ENCODE measurements around the gene STPG1. TPM values are rescaled to one million over a fixed set of nuclear protein-coding genes. Genes with fewer than 3 reads are reported as not detected.
A peak's percentile ranks its signal among the peaks of the same experiment; 100 is the strongest.

STPG1 gene
- total RNA-seq, 1 donor from 2014 or later: 4.2 TPM

- no peak for TF ChIP-seq POLR2A (IDR thresholded peaks at IDR 0.05)
- no peak for TF ChIP-seq POLR2AphosphoS5 (IDR thresholded peaks at IDR 0.05; ENCODE audit: insufficient read depth in 1 of 2, low read depth in 1 of 2)
- TF ChIP-seq CTCF (IDR thresholded peaks at IDR 0.05): no peak
- DNase-seq (ENCODE audit: extremely low spot score in 2 of 2): no peak
- no peaks in the 10 kb centered on the region for H3K9me3 ChIP-seq
- H3K4me1 ChIP-seq: peaks cover 19% of the 10 kb centered on the region
- no peaks in the 10 kb centered on the region for H3K36me3 ChIP-seq
- H3K4me3 ChIP-seq: no peak overlapping the region
- H3K27me3 ChIP-seq: no peaks in the 10 kb centered on the region
- intact Hi-C loops (cut with DNase I): no loop called here
- no peak overlapping the region for H3K27ac ChIP-seq
Observed at GRCh38 chr1:24315391-24315790, 98.2 kb downstream of the STPG1 start.

- Histone ChIP-seq H3K9me3 (no peaks in the 10 kb centered on the region), H3K36me3 (no peaks in the 10 kb centered on the region), H3K27me3 (no peaks in the 10 kb centered on the region), H3K27ac (no peak overlapping the region), H3K4me1 (no peaks in the 10 kb centered on the region), H3K4me3 (no peak overlapping the region)
- intact Hi-C loops (cut with DNase I): no loop called here
- TF ChIP-seq POLR2A (IDR thresholded peaks at IDR 0.05) (no peak), CTCF (IDR thresholded peaks at IDR 0.05) (no peak), POLR2AphosphoS5 (IDR thresholded peaks at IDR 0.05; ENCODE audit: insufficient read depth in 1 of 2, low read depth in 1 of 2) (no peak)
- DNase-seq (ENCODE audit: extremely low spot score in 2 of 2): no peak
Observed at GRCh38 chr1:24311741-24312140, 101.8 kb downstream of the STPG1 start.

- Histone ChIP-seq H3K4me1 (no peaks in the 10 kb centered on the region), H3K9me3 (no peaks in the 10 kb centered on the region), H3K4me3 (no peak overlapping the region), H3K36me3 (no peaks in the 10 kb centered on the region), H3K27me3 (no peaks in the 10 kb centered on the region), H3K27ac (no peak overlapping the region)
- intact Hi-C loops (cut with DNase I): no loop called here
- DNase-seq (ENCODE audit: extremely low spot score in 2 of 2): no peak
- TF ChIP-seq POLR2AphosphoS5 (IDR thresholded peaks at IDR 0.05; ENCODE audit: insufficient read depth in 1 of 2, low read depth in 1 of 2) (no peak), CTCF (IDR thresholded peaks at IDR 0.05) (no peak), POLR2A (IDR thresholded peaks at IDR 0.05) (no peak)
Observed at GRCh38 chr1:24311234-24311633, 102.3 kb downstream of the STPG1 start.

- Histone ChIP-seq H3K36me3 (no peaks in the 10 kb centered on the region), H3K4me3 (no peak overlapping the region), H3K27ac (no peak overlapping the region), H3K27me3 (no peaks in the 10 kb centered on the region), H3K4me1 (no peaks in the 10 kb centered on the region), H3K9me3 (no peaks in the 10 kb centered on the region)
- DNase-seq (ENCODE audit: extremely low spot score in 2 of 2): no peak
- TF ChIP-seq POLR2AphosphoS5 (IDR thresholded peaks at IDR 0.05; ENCODE audit: insufficient read depth in 1 of 2, low read depth in 1 of 2): peak in 1 of 2 donors; percentile 34
- no peak for TF ChIP-seq POLR2A (IDR thresholded peaks at IDR 0.05)
- TF ChIP-seq CTCF (IDR thresholded peaks at IDR 0.05): no peak
- intact Hi-C loops (cut with DNase I): no loop called here
Observed at GRCh38 chr1:24309762-24310485, 103.7 kb downstream of the STPG1 start.

- DNase-seq (ENCODE audit: extremely low spot score in 2 of 2): no peak
- TF ChIP-seq POLR2A (IDR thresholded peaks at IDR 0.05) (no peak), POLR2AphosphoS5 (IDR thresholded peaks at IDR 0.05; ENCODE audit: insufficient read depth in 1 of 2, low read depth in 1 of 2) (no peak), CTCF (IDR thresholded peaks at IDR 0.05) (no peak)
- intact Hi-C loops (cut with DNase I): no loop called here
- no peaks in the 10 kb centered on the region for H3K36me3 ChIP-seq
- H3K9me3 ChIP-seq: no peaks in the 10 kb centered on the region
- H3K27me3 ChIP-seq: no peaks in the 10 kb centered on the region
- H3K27ac ChIP-seq: no peak overlapping the region
- H3K4me3 ChIP-seq: no peak overlapping the region
- H3K4me1 ChIP-seq: no peaks in the 10 kb centered on the region
Observed at GRCh38 chr1:24308365-24309015, 105.1 kb downstream of the STPG1 start.

Data from vagina (tissue), 2 donors.